B cell (primary cell): ENCODE results near the gene DHX34.

Experiments used
- EZH2 ChIP-seq: IDR thresholded peaks from 2 replicates; pipeline ENCODE4 v1.6.1; 2012; ENCODE audit warnings: borderline replicate concordance, low read depth, mild to moderate bottlenecking, moderate library complexity, low read length; ENCODE audit not compliant: insufficient read depth, poor library complexity, severe bottlenecking
- TF ChIP-seq, protein P1 (sequence below): fragments of 200-600 bp; IDR thresholded peaks from one replicate; pipeline ENCODE4 v1.8.0; 2022; ENCODE audit warnings: antibody characterized with exemption, mild to moderate bottlenecking

DNA sequence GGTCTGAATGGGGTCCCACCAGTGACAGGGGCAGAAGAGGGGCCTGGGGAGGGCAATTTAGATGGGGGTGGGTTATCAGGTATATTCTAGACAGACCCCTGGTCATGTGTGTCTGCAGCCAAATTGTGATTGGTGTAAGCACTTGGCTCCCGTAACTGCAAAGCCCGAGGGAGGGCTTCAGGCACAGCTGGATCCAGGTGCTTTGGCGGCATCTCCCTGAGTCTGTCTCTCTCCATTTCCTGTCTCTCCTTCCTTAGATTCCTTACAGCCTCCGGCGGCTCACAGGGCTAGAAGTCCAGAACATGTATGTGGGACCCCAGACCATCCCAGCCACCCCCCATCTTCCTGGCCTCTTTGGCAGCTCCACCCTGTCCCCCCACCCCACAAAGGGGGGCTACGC lies 31.4 kb downstream of the DHX34 start:
- TF ChIP-seq, protein P1, sequence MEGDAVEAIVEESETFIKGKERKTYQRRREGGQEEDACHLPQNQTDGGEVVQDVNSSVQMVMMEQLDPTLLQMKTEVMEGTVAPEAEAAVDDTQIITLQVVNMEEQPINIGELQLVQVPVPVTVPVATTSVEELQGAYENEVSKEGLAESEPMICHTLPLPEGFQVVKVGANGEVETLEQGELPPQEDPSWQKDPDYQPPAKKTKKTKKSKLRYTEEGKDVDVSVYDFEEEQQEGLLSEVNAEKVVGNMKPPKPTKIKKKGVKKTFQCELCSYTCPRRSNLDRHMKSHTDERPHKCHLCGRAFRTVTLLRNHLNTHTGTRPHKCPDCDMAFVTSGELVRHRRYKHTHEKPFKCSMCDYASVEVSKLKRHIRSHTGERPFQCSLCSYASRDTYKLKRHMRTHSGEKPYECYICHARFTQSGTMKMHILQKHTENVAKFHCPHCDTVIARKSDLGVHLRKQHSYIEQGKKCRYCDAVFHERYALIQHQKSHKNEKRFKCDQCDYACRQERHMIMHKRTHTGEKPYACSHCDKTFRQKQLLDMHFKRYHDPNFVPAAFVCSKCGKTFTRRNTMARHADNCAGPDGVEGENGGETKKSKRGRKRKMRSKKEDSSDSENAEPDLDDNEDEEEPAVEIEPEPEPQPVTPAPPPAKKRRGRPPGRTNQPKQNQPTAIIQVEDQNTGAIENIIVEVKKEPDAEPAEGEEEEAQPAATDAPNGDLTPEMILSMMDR, result no peak
- no peak for TF ChIP-seq EZH2
